B cell (primary cell): ENCODE measurements around the gene GLB1L3. TPM values are rescaled to one million over a fixed set of nuclear protein-coding genes. Genes with fewer than 3 reads are reported as not detected.

ENCODE experiments used
- ATAC-seq: fragments of 200-7000 bp; cut with Tn5 transposase; one replicate; pipeline ENCODE4 v1.10.0; 2021; ENCODE audit warnings: low read depth, mild to moderate bottlenecking, moderate number of reproducible peaks, moderate library complexity
- CTCF ChIA-PET: fragments of 350-600 bp; sonication (Branson Sonifier 250); formaldehyde crosslinking; loops from one replicate; lab custom pipeline; 2021; ENCODE audit warnings: antibody characterized with exemption, inconsistent platforms; lab: Charles Lee
- POLR2A ChIA-PET: fragments of 350-600 bp; sonication (Branson Sonifier 250); formaldehyde crosslinking; loops from one replicate; lab custom pipeline; 2021; ENCODE audit warnings: antibody characterized with exemption; lab: Charles Lee
- DNase-seq: peaks from one replicate; pipeline ENCODE4 v3.0.0; 2013
- H2AFZ ChIP-seq: 2 replicates; pipeline ENCODE4 v1.6.1; 2012; ENCODE audit warnings: mild to moderate bottlenecking, low read depth, low read length; ENCODE audit not compliant: insufficient read depth, poor library complexity, severe bottlenecking
- H3K27ac ChIP-seq, 2 donors: 1 replicate in 1 of 2; 2 replicates in 1 of 2; pipeline ENCODE4 v1.5.1; 2012 to 2013; ENCODE audit warnings: low read length in 2 of 2, mild to moderate bottlenecking in 2 of 2, moderate library complexity in 1 of 2
- H3K27me3 ChIP-seq, 4 experiments: fragments of 200-600 bp in 1 of 4; sonication (generic) in 1 of 4; replicated peaks in 1 of 4; 1 replicate in 2 of 4; 2 replicates in 2 of 4; pipeline versions ENCODE4 v1.6.1 to v1.7.0; 2013 to 2016; ENCODE audit warnings: low read length in 3 of 4, mild to moderate bottlenecking in 2 of 4, mixed read lengths in 1 of 4, moderate library complexity in 1 of 4; ENCODE audit not compliant: insufficient read depth in 4 of 4, control insufficient read depth in 3 of 4; ENCODE audit errors: control extremely low read depth in 1 of 4
- H3K36me3 ChIP-seq, 2 experiments: replicated peaks in 1 of 2; 1 replicate in 1 of 2; 2 replicates in 1 of 2; pipeline versions ENCODE4 v1.6.1 to v1.7.1; 2013; ENCODE audit warnings: low read length in 1 of 2; ENCODE audit not compliant: insufficient read depth in 2 of 2, control insufficient read depth in 1 of 2; ENCODE audit errors: control extremely low read depth in 1 of 2, extremely low read depth in 1 of 2
- H3K4me1 ChIP-seq, 2 donors: fragments of 200-600 bp in 1 of 2; sonication (generic) in 1 of 2; 1 replicate in 1 of 2; 2 replicates in 1 of 2; pipeline versions ENCODE4 v1.5.1 to v1.6.1; 2013 to 2017; ENCODE audit warnings: low read length in 2 of 2; ENCODE audit not compliant: control insufficient read depth in 2 of 2, insufficient read depth in 2 of 2
- H3K4me2 ChIP-seq: replicated peaks from 2 replicates; pipeline ENCODE3; 2012; ENCODE audit warnings: mild to moderate bottlenecking, low read depth, low read length; ENCODE audit not compliant: poor library complexity, severe bottlenecking
- H3K4me3 ChIP-seq, 5 experiments: fragments of 200-600 bp in 1 of 5; sonication (generic) in 1 of 5; 1 replicate in 3 of 5; 2 replicates in 2 of 5; pipeline versions ENCODE4 v1.5.1 to v1.7.0; 2011 to 2016; ENCODE audit warnings: low read length in 4 of 5, mild to moderate bottlenecking in 4 of 5, low read depth in 2 of 5, control low read depth in 1 of 5, moderate library complexity in 1 of 5; ENCODE audit not compliant: insufficient read depth in 1 of 5; ENCODE audit errors: control extremely low read depth in 1 of 5, extremely low read depth in 1 of 5
- H3K79me2 ChIP-seq: fragments of 200-600 bp; sonication (generic); one replicate; pipeline ENCODE4 v1.6.0; 2016; ENCODE audit warnings: low read length; ENCODE audit not compliant: control insufficient read depth, insufficient read depth
- H3K9ac ChIP-seq: fragments of 200-600 bp; sonication (generic); 2 replicates; pipeline ENCODE4 v1.6.1; 2017; ENCODE audit warnings: mild to moderate bottlenecking, low read length, moderate library complexity
- H3K9me3 ChIP-seq, 3 donors: one replicate each; pipeline versions ENCODE4 v1.6.1 to v1.7.1; 2013; ENCODE audit warnings: low read length in 2 of 3; ENCODE audit not compliant: control insufficient read depth in 2 of 3, insufficient read depth in 1 of 3; ENCODE audit errors: control extremely low read depth in 1 of 3
- H4K20me1 ChIP-seq: 2 replicates; pipeline ENCODE4 v1.6.0; 2012; ENCODE audit warnings: mild to moderate bottlenecking, low read length; ENCODE audit not compliant: insufficient read depth, control insufficient read depth, poor library complexity, severe bottlenecking
- H3K27ac Mint-ChIP-seq: one replicate; pipeline ENCODE4 v1.8.0; 2021; ENCODE audit warnings: mixed read lengths
- H3K27me3 Mint-ChIP-seq: one replicate; pipeline ENCODE4 v1.8.0; 2021; ENCODE audit warnings: mixed read lengths
- H3K4me1 Mint-ChIP-seq: one replicate; pipeline ENCODE4 v1.8.0; 2021; ENCODE audit warnings: mixed read lengths
- H3K4me3 Mint-ChIP-seq: one replicate; pipeline ENCODE4 v1.8.0; 2021; ENCODE audit warnings: mixed read lengths
- H3K9me3 Mint-ChIP-seq: one replicate; pipeline ENCODE4 v1.8.0; 2022; ENCODE audit warnings: mixed read lengths; ENCODE audit not compliant: insufficient read depth
- EZH2 ChIP-seq: IDR thresholded peaks from 2 replicates; pipeline ENCODE4 v1.6.1; 2012; ENCODE audit warnings: borderline replicate concordance, low read depth, mild to moderate bottlenecking, moderate library complexity, low read length; ENCODE audit not compliant: insufficient read depth, poor library complexity, severe bottlenecking
- WGBS: methylation state at CpG from one replicate; pipeline ENCODE4 v1.1.5; 2013; ENCODE audit warnings: missing lambda C conversion rate; ENCODE audit not compliant: insufficient coverage; 5-methylcytosine and 5-hydroxymethylcytosine counted together
- intact Hi-C: fragments of 100-400 bp; cut with micrococcal nuclease; formaldehyde crosslinking; loops from one replicate; pipeline ENCODE4 v1.10.0; 2022
- polyA plus RNA-seq: library from polyadenylated mRNA; depleted of rRNA; stranded (reverse); fragments of >200 nt; gene quantifications from 2 replicates; pipeline ENCODE4 v1.2.3, GENCODE V29; 2012
- total RNA-seq, 2 donors: library from RNA; stranded (reverse); fragments of 120-200 nt in 1 of 2; gene quantifications; 1 replicate in 1 of 2; 2 replicates in 1 of 2; pipeline versions ENCODE4 v1.2.3 to v1.2.4, GENCODE V29; 2013 to 2022
- TF ChIP-seq, protein P1 (sequence below): fragments of 200-600 bp; IDR thresholded peaks from one replicate; pipeline ENCODE4 v1.8.0; 2022; ENCODE audit warnings: antibody characterized with exemption, mild to moderate bottlenecking

Gene GLB1L3
- total and polyA plus RNA-seq, 2 donors (not counting 1 experiment from before 2014, with no cell fraction given), result not detected

DNA sequence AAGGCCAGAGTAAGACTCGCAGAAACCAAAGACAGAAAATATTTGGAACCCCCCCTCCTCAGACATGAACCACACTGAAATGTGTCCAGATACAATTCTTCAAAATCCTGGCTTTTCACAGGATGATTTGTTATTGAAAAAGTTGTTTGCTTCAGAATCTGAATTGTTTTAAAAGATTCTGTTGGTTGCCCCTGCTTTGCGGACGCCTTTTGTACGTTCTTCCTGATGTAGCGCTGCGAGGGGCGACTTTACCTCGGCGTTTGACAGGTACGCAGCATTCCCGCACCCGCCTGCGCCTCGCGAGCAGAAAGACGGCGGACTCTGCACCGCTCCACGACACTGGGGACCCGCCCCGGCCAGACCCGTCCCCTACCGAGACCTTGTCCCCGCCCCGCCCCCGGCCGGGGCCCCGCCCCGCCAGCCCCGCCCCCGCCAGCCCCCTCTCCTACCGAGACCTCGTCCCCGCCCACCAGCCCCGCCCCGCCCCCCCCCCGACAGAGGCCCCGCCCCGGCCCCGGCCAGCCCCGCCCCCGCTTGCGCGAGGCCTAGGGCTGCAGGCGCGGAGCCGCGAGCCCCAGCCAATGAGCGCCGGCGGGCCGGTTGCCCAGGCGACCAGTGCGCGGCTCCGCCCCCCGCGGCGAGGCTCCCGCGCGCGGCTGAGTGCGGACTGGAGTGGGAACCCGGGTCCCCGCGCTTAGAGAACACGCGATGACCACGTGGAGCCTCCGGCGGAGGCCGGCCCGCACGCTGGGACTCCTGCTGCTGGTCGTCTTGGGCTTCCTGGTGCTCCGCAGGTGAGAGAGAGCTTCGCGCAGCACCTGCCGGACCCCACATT, 55.4 kb downstream of the GLB1L3 start, which contains the start of gene GLB1L2:
Gene GLB1L2, plus strand, starts transcription at position 635 of the 835 bp plus-strand sequence. Its CDS starts 74 bp downstream, at position 709.
- peaks cover 58% of the 10 kb centered on the region for H3K27me3 Mint-ChIP-seq
- peaks cover 14% of the 10 kb centered on the region for H3K4me1 Mint-ChIP-seq
- H3K9ac ChIP-seq, result peak within 1 kb of the TSS; percentile 70

More for the DNA sequence above, 55.4 kb downstream of the GLB1L3 start, which contains the start of gene GLB1L2:
- Histone ChIP-seq H2AFZ (peak within 1 kb of the TSS; percentile 81), H3K4me1 (peaks cover 18 to 19% of the 10 kb centered on the region in 2 donors), H4K20me1 (no peaks in the 10 kb centered on the region), H3K27ac (no peak within 1 kb of the TSS), H3K27me3 (peaks cover 2 to 39% (median 16%) of the 10 kb centered on the region in 4 experiments), H3K79me2 (no peaks in the 10 kb centered on the region), H3K4me2 (peak within 1 kb of the TSS; percentile 92), H3K4me3 (peak within 1 kb of the TSS; percentile 11 to 69 (median 53)), H3K36me3 (no peaks in the 10 kb centered on the region), H3K9me3 (peaks cover 0 to 4% (median 2%) of the 10 kb centered on the region in 3 donors)
- DNase-seq (peak; percentile 79), ATAC-seq (peak; percentile 92)
- intact Hi-C loops, result loop anchor here (1.0 kb wide), 1 partner anchor 78 kb away; the partner anchor contains the start of genes ACAD8 and THYN1
- H3K27ac Mint-ChIP-seq, result peak within 1 kb of the TSS; percentile 32
- H3K4me3 Mint-ChIP-seq, result peak within 1 kb of the TSS; percentile 86
- no peak for TF ChIP-seq EZH2
- TF ChIP-seq, protein P1, sequence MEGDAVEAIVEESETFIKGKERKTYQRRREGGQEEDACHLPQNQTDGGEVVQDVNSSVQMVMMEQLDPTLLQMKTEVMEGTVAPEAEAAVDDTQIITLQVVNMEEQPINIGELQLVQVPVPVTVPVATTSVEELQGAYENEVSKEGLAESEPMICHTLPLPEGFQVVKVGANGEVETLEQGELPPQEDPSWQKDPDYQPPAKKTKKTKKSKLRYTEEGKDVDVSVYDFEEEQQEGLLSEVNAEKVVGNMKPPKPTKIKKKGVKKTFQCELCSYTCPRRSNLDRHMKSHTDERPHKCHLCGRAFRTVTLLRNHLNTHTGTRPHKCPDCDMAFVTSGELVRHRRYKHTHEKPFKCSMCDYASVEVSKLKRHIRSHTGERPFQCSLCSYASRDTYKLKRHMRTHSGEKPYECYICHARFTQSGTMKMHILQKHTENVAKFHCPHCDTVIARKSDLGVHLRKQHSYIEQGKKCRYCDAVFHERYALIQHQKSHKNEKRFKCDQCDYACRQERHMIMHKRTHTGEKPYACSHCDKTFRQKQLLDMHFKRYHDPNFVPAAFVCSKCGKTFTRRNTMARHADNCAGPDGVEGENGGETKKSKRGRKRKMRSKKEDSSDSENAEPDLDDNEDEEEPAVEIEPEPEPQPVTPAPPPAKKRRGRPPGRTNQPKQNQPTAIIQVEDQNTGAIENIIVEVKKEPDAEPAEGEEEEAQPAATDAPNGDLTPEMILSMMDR, result no peak
- ChIA-PET POLR2A (no interaction called here), CTCF (no interaction called here)
- WGBS, result 4% methylated on average over 57 of the region's 80 CpGs
- peaks cover 2% of the 10 kb centered on the region for H3K9me3 Mint-ChIP-seq
